ENCODE measurements around the gene USP13.

Gene USP13

DNA sequence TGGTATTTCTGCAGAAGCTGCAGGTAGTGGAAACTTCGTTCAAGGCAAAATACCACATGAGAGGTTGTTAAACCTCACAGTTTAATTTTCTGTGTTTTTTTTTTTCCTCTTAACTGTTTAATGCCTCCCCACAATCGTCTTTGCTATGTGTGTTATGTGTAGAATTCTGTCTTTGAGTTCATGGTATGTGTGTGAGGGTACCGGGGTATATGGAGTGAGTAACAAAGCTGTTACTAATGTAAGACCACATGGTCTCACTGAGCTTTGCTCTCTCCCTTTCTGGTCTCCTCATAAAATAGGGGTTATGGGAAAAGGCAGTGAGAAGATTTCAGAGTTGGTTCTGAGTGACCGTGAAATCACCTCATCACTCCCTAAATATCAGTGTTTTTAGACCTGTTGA lies 143.6 kb downstream of the USP13 start:
- no peak for DNase-seq (ENCODE audit: low read depth in 2 of 2)

DNA sequence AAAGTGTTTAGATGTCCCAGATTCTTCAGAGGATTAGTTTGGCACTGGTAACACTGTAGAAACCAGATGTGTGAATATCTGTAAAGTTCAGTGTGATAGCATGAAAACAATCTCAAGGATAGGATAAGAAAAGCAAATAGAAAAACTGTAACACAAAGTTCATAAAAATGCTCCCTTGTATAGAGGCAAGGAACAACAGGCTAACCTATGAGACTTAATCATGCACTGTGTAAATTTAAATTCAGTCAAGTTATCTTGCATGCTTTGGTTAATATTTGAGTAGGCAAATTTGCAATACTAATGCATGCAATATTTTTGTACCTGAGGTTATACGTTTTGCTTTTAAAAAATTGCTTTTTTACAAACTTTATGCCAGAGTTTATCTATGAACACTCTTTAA lies 144.4 kb downstream of the USP13 start:
- DNase-seq (ENCODE audit: low read depth in 2 of 2) = no peak

DNA sequence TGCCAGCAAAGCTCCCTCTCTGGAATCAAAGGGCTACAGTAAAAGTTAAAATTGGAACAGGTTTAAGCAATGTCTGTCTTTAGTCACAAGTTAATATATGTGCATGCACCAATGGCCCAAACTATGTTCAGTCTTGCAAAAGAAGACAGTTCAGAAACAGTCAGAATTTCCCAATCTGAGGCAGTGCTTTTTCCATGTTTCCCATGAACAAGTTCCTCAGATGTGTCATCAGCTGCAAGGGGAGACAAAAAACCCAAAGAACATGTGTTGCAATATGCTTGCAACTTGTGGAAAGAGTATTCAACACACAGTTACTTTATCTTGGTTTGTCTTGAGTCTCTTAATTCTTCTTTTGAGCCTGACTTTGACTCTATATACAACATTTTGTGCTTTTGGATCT lies 148.4 kb downstream of the USP13 start:
- no peak for DNase-seq (ENCODE audit: low read depth in 2 of 2)

DNA sequence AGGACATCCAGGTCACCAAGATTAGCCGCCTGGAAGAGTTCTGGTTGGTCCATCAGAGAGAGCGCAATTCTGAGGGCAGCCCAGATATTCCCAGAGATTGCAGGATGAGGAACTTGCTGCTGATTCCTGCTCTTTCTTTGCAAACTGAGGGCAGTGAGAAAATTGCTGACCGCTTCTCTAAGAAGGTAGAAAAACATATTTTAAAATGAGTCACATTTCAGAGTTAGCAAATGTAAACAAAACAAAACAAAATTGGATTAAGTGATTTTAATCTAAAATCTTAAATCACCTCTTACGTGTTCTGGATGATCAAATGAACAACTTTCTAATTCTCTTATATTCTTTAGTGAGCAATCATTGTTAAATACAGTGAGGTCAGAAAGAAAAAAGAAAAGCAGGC lies 149.0 kb downstream of the USP13 start:
- no peak for DNase-seq (ENCODE audit: low read depth in 2 of 2)

DNA sequence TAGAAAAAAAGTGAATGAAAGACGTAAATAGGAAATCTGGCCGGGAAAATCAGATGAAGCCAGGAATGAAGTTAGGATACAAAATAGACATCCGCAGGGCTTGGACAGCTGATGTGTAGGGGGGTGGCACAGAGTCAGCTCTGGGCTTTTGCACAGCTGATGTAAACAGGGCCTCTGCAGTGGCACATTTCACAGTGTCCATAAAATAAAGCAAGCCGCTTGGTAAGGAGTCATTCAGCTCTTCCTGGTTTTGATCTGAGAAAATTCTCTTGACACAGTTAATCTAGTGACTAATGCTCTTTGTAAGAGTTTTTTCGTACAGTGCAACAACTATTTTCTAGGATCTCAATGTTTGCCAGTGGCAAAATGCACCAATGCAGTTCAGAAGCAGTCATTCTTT lies 153.3 kb downstream of the USP13 start:
- DNase-seq (ENCODE audit: low read depth in 2 of 2) = no peak

DNA sequence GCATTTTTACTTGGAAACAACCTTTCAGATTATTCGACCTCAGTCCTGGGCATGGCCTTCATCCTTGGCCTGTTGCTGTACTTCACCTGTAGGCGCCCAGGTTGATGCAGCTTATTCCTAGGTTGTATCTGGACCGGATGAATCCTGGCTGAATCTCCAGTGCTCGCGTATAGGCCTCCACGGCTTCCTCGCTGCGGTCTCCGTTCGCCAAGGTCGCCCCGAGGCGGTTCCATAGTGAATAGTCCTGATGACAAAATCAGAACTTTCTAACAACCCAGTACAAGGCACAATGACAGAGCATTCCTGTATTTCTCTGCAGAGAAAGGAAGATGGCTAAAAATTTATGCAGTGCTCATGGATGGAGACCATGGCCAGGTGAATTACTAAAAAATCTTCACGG lies 154.7 kb downstream of the USP13 start:
- DNase-seq (ENCODE audit: low read depth in 2 of 2) = no peak

DNA sequence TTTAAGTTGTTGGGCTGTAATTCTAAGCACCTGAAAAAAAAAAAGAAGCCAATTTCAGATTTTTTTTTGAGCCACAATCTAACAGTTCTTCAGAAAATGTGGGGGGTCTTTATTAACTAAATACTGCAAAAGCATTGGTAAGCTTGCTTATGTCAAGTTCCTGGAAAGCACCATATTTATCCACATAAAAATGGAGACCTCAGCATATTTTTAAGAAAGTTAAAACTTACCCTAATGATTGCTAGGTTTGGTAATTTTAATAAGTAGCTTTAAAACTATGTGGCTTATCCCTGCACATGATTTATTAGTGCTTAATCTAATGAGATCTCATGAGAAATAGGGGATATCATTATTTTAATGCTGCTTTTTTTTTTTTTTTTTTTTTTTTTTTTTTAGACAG lies 156.8 kb downstream of the USP13 start:
- DNase-seq (ENCODE audit: low read depth in 2 of 2) = no peak

DNA sequence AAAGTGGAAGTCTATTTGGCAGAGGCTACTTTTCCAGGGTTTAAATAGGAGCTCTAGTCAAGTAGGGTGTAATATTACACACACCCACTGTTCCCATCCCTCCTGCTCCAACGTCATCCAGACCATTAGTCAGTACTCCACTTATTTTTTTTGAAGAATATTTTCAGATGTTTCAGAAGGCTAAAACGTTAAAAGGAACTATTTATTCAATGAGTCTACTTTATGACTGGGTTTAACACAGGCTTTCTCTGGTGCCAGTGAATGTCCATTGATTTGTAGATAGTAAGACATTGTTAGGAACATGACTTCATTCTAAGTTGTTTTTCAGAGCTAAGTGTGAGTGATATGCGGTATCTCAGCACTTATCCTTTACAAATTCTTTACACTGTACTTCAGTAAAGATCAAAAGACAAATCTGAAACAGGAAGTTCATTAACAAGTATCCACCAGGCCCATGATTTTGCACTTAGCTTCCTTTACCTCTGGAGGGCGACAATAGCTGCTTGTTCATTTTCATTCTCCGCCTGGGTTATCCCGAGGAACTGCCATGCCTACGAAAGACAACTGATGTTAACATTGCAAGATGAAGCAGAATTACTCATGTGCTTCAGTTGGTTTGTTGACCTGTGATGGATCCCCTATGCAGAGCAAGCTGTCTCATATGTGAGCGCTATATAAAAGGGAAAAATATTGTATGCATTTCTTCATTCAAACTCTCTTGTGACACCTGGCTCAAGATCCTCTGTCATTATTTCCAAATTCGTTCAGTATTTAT lies 158.7 kb downstream of the USP13 start:
- no peak for DNase-seq (ENCODE audit: low read depth in 2 of 2)

DNA sequence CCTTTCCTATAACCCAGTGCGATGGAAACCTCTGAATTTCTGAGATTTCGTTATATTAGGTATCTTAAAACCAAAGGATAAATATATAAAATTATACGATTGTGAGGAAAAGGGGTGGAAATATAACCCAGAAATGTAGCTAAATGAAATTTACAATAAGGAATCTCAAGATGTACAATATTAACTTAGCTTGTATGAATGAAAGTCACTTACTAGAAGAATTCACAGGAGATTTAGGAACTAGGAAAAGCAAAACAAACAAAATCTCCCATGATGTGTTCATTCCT lies 159.2 kb downstream of the USP13 start:
- no peak for DNase-seq (ENCODE audit: low read depth in 2 of 2)

DNA sequence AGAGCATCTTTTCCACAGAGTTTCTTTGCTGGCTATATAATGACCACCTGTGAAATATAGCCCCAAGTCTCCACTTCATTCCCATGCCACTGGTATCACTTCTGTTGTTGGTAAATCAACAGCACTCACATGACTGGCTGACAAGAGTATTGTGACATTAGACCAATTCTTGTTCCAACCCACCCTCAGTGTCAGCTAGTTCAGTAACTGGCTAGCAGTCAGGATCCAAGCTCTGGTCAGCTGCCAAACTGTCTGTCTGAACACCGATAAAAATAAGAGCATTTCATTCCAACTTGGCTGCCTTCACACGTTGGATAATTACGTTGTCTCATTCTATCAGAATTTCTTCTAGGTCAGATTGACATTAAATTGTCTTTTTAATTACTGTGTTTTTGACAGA lies 166.5 kb downstream of the USP13 start:
- DNase-seq (ENCODE audit: low read depth in 2 of 2) = no peak

DNA sequence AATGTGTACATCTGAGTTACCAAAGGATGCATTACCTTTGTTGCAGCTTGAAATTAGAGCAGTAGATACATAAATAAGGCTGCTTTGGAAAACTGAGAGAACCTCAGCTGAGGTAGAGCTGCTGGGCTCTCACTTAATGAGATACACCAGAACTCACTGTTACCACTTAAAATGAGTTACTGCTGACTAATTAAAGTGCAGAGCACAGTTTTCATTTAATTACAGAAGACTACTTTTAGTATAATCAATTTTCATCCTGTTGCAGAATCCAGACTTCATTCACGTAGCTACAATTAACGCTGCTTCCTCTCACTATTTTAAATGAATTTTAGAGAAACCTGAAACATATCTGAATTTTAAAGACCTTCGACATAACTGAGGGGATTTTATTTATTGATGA lies 169.5 kb downstream of the USP13 start:
- no peak for DNase-seq (ENCODE audit: low read depth in 2 of 2)

DNA sequence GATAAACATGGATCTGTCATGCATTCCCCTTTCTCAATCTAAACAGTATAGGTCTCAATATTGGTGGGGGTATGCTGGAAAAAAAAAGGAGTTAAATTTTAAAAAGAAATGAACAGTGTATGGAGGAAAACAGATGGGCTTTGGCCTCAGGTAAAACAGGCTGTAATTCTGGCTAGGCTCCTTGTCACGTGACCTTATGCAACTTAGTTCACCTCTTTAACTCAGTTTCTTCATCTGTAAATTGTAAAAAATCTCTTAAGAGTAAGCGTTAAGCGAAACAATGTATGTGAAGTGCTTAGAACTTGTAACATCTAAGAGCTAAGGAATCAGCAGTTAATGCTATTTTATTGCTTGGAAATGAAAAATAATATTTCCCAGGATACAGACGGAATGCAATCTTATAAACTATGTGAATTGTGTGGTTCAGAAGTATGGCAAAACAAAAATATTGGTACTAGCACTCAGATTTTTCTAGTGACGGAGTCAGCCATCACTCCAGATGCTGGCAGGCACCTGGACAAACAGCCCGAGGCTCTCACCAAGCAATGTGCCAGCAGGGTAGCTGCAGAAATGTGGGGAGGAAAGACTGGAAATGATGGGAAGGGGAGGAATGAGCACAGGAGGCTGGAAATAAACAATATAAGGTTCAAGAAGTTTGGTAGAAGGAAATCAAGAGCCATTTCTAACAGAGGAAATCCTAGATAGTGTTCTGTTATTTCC lies 172.8 kb downstream of the USP13 start:
- DNase-seq (ENCODE audit: low read depth in 2 of 2) = no peak

DNA sequence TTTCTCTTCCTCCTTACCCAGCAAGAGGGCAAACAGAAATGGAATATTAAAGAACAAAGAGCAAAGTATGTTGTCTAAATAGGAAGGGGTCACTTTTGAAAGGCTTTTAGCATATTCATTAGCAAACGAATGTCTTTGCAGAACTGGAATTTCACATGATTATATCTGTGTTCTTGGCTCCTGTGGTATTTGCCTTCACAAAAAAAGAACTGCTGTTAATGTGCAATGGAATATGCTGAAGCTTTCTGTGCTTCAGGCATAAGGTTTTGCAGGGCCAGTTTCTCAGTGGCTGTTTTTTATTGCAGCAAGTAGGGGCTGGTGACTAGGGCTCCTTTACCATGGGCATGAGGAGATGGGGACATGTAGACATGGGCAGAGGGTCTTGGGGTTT lies 173.4 kb downstream of the USP13 start:
- DNase-seq (ENCODE audit: low read depth in 2 of 2) = no peak

DNA sequence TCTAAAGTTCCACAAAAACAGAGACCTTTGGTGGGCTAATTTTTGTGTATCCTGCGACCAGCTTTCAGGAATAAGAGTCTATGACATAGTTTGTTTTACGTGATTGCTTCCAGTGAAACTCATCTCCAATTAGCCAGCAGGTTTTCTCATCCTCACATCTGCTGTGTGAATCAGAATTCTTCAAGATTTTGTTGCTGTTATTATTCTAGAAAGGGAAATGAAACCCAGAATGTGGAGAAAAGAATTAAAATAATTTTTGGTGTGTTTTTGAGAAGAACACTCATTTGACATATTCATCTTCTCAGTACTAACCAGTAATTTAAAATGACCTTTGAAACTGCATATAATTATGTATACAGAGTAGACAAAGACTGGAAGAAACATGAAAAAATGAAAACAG lies 175.9 kb downstream of the USP13 start:
- DNase-seq (ENCODE audit: low read depth in 2 of 2) = no peak

DNA sequence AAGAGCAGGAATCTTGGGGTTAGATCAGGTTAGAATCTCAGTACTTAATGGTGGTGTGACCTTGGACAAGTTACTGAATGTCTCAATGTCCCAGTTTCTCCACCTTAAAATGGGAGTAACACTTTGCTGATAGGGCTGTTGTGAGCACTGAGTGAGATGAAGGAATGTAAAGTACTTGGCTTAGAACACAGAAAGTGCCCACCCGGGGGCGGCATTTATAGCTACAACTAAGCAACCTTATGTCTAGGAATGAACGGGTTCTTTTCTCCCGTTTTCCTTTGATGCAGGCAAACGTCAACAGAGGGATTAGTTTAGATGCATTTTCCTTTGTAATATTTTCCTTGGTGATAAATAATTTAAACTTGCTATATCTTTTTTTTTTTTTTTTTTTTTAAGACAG lies 176.6 kb downstream of the USP13 start:
- DNase-seq (ENCODE audit: low read depth in 2 of 2) = no peak

DNA sequence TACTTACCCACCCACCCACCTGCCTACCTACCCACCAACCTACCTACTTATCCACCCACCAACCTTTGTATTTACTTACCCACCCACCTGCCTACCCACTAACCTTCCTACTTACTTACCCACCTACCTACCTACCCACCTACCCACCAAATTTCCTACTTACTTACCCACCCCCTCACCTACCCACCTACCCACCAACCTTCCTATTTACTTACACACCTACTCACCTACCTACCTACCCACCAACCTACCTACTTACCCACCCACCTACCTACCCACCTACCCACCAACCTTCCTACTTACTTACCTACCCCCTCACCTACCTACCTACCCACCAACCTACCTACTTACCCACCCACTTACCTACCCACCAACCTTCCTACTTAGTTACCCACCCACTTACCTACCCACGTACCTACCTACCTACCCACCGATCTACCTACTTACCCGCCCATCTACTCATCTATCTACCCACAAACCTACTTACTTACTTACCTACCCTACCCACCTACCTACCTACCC lies 179.6 kb downstream of the USP13 start:
- DNase-seq (ENCODE audit: low read depth in 2 of 2) = no peak

DNA sequence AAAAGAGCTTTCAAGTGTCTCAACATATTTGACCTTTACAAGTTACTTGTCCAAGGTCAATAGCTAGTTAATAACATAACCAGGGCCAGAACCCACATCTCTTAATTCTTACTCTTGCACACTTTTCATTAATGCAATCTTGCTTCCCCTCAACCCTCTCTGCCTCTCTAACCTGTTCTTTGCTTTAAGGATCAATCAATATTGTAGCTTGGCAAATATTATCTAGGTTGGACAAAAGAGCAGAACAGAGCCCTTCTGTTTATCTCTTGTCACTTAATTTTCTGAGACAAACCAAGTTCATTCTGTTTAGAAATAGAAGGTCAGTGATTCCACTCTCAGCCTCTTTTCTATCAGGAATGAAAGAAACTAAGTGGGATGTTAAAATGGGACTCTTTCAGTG lies 180.5 kb downstream of the USP13 start:
- no peak for DNase-seq (ENCODE audit: low read depth in 2 of 2)

DNA sequence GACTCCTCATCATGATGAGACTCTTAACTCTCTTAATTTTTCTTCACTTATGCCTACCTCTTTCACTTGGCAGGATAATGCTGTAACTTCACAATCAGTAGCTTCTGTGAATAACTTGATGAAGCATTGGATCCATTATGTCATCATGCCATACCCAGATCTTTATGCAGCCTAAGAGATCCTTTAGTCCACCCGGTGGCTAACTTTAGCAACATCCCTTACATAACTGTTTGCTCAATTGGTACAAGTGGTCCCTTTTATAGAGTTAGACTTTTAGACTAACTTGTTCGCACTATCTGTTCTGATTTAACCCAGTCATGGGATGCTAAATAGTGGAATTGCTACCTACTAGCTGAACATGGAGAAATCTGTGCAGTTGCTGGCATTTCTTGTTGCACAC lies 184.5 kb downstream of the USP13 start:
- no peak for DNase-seq (ENCODE audit: low read depth in 2 of 2)

Data from stimulated activated CD8-positive, alpha-beta memory T cell treated with anti-CD3 and anti-CD28 coated beads, Interleukin-7, amount 100 ng/mL, for 1 hour (primary cell).